Activated naive CD4-positive, alpha-beta T cell treated with anti-CD3 and anti-CD28 coated beads, Interleukin-2, amount 10 ng/mL, durations not matched to agents 7 days and 5 days (primary cell): ENCODE data around the gene TNNI3K.

Experiments
- CTCF ChIA-PET: fragments of 350-600 bp; sonication (Branson Sonifier 250); formaldehyde crosslinking; loops from one replicate; lab custom pipeline; 2021; ENCODE audit warnings: antibody characterized with exemption; lab: Charles Lee
- DNase-seq: peaks from one replicate; pipeline ENCODE4 v3.0.0-alpha.2; 2020
- H3K27ac Mint-ChIP-seq: one replicate; pipeline ENCODE4 v1.8.0; 2021; ENCODE audit warnings: mild to moderate bottlenecking, moderate library complexity, mixed read lengths
- H3K27me3 Mint-ChIP-seq: one replicate; pipeline ENCODE4 v1.8.0; 2021; ENCODE audit warnings: mild to moderate bottlenecking, mixed read lengths
- H3K36me3 Mint-ChIP-seq: one replicate; pipeline ENCODE4 v1.8.0; 2021; ENCODE audit warnings: mixed read lengths
- H3K4me1 Mint-ChIP-seq: one replicate; pipeline ENCODE4 v1.8.0; 2021; ENCODE audit warnings: mixed read lengths
- H3K4me3 Mint-ChIP-seq: one replicate; pipeline ENCODE4 v1.8.0; 2021; ENCODE audit warnings: mild to moderate bottlenecking, moderate library complexity, mixed read lengths
- H3K9me3 Mint-ChIP-seq: one replicate; pipeline ENCODE4 v1.8.0; 2021; ENCODE audit warnings: mixed read lengths

Gene TNNI3K

DNA sequence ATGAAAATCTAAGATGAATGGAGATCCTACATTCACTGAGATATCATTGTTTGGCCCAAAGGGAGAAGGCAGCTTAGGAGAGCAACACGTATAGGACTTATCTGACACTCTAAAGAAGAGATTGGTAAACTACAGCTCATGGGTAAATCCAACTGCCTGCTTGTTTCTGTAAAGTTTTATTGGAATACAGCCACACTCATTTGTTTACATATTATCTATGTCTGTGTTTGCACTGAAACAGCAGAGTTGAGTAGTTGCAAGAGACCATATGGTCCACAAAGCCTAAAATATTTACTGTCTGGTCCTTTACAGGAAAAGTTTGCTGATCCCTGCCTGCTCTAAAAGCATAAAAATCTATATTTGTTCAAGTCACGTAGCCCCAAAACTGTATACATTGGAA lies 291.5 kb downstream of the TNNI3K start:
- H3K27ac Mint-ChIP-seq: no peak overlapping the region
- H3K27me3 Mint-ChIP-seq: no peaks in the 10 kb centered on the region
- no peaks in the 10 kb centered on the region for H3K4me1 Mint-ChIP-seq
- CTCF ChIA-PET: no interaction called here
- no peaks in the 10 kb centered on the region for H3K9me3 Mint-ChIP-seq
- DNase-seq: no peak
- H3K36me3 Mint-ChIP-seq: no peaks in the 10 kb centered on the region
- H3K4me3 Mint-ChIP-seq: no peak overlapping the region

GRCh38 chr1:74528123-74528522 lies 292.9 kb downstream of the TNNI3K start:
- CTCF ChIA-PET: no interaction called here
- Mint-ChIP-seq H3K36me3 (no peaks in the 10 kb centered on the region), H3K4me3 (no peak overlapping the region), H3K9me3 (no peaks in the 10 kb centered on the region), H3K4me1 (no peaks in the 10 kb centered on the region), H3K27me3 (no peaks in the 10 kb centered on the region), H3K27ac (no peak overlapping the region)
- DNase-seq: no peak

DNA sequence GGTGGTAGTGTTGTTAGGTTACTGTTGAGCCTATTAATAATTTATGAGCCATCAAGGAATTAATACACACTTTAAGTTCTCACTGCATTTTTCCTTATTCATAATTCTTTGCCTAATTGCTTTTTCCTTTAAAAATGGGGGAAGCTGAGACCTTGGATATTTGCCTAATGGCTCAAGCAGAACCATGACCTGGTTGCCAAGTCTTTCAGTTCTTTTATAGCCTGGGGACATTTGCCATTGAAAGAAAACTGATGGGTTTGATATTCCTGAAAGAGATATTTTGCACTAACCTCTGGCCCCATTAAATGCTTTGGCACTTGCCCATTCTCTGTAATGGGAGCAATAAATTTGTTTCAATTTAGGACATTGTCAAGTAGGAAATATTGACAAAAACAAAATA lies 295.7 kb downstream of the TNNI3K start:
- Mint-ChIP-seq H3K27me3 (no peaks in the 10 kb centered on the region), H3K36me3 (no peaks in the 10 kb centered on the region), H3K4me1 (no peaks in the 10 kb centered on the region), H3K27ac (no peak overlapping the region), H3K9me3 (no peaks in the 10 kb centered on the region), H3K4me3 (no peak overlapping the region)
- CTCF ChIA-PET: no interaction called here
- DNase-seq: no peak

DNA sequence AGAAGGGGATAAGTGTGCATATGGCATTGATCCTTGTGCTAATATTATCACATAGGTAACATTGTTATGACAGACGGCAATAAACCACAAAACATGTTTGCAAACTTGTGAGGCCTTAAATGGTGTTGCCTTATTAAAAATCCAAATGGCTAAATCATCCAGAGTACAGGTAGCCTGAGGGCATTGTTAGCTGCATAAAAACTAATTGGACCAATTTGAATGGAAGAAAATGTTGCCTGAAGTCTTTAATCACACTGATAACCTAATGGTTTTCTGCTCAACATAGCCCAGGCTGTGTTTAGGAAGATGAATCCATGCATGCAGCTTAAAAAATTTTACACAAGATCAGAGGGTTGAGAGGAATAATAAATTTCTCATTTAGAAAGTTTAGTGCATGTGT lies 296.6 kb downstream of the TNNI3K start:
- no peak for DNase-seq
- CTCF ChIA-PET: no interaction called here
- Mint-ChIP-seq H3K9me3 (no peaks in the 10 kb centered on the region), H3K27me3 (no peaks in the 10 kb centered on the region), H3K27ac (no peak overlapping the region), H3K4me3 (no peak overlapping the region), H3K36me3 (no peaks in the 10 kb centered on the region), H3K4me1 (no peaks in the 10 kb centered on the region)

GRCh38 chr1:74534241-74534640 lies 299.1 kb downstream of the TNNI3K start:
- Mint-ChIP-seq H3K9me3 (no peaks in the 10 kb centered on the region), H3K27ac (no peak overlapping the region), H3K4me3 (no peak overlapping the region), H3K4me1 (no peaks in the 10 kb centered on the region), H3K36me3 (no peaks in the 10 kb centered on the region), H3K27me3 (no peaks in the 10 kb centered on the region)
- CTCF ChIA-PET: no interaction called here
- no peak for DNase-seq

- no peak overlapping the region for H3K4me3 Mint-ChIP-seq
- no peaks in the 10 kb centered on the region for H3K27me3 Mint-ChIP-seq
- no peaks in the 10 kb centered on the region for H3K36me3 Mint-ChIP-seq
- no peaks in the 10 kb centered on the region for H3K4me1 Mint-ChIP-seq
- peaks cover 1% of the 10 kb centered on the region for H3K9me3 Mint-ChIP-seq
- CTCF ChIA-PET: no interaction called here
- no peak for DNase-seq
- H3K27ac Mint-ChIP-seq: no peak overlapping the region
These were observed 310.6 kb downstream of the TNNI3K start for GRCh38 chr1:74545821-74546220.

- Mint-ChIP-seq H3K9me3 (no peaks in the 10 kb centered on the region), H3K4me3 (no peak overlapping the region), H3K4me1 (no peaks in the 10 kb centered on the region), H3K36me3 (no peaks in the 10 kb centered on the region), H3K27ac (no peak overlapping the region), H3K27me3 (no peaks in the 10 kb centered on the region)
- CTCF ChIA-PET: no interaction called here
- DNase-seq: no peak
These were observed 314.0 kb downstream of the TNNI3K start for GRCh38 chr1:74548961-74549750.

GRCh38 chr1:74549932-74550331 lies 314.7 kb downstream of the TNNI3K start:
- CTCF ChIA-PET: no interaction called here
- no peak overlapping the region for H3K4me3 Mint-ChIP-seq
- no peaks in the 10 kb centered on the region for H3K4me1 Mint-ChIP-seq
- no peak overlapping the region for H3K27ac Mint-ChIP-seq
- H3K27me3 Mint-ChIP-seq: no peaks in the 10 kb centered on the region
- no peaks in the 10 kb centered on the region for H3K36me3 Mint-ChIP-seq
- DNase-seq: no peak
- H3K9me3 Mint-ChIP-seq: no peaks in the 10 kb centered on the region

- no peak overlapping the region for H3K4me3 Mint-ChIP-seq
- no peaks in the 10 kb centered on the region for H3K36me3 Mint-ChIP-seq
- no peak overlapping the region for H3K27ac Mint-ChIP-seq
- no peak for DNase-seq
- no peaks in the 10 kb centered on the region for H3K27me3 Mint-ChIP-seq
- no peaks in the 10 kb centered on the region for H3K9me3 Mint-ChIP-seq
- H3K4me1 Mint-ChIP-seq: no peaks in the 10 kb centered on the region
- CTCF ChIA-PET: no interaction called here
These were observed 335.8 kb downstream of the TNNI3K start for GRCh38 chr1:74570797-74571492.

- Mint-ChIP-seq H3K27me3 (no peaks in the 10 kb centered on the region), H3K36me3 (no peaks in the 10 kb centered on the region), H3K9me3 (no peaks in the 10 kb centered on the region), H3K4me1 (no peaks in the 10 kb centered on the region), H3K27ac (no peak overlapping the region), H3K4me3 (no peak overlapping the region)
- no peak for DNase-seq
- CTCF ChIA-PET: no interaction called here
These were observed 336.3 kb downstream of the TNNI3K start for GRCh38 chr1:74571493-74571800.

- no peak overlapping the region for H3K27ac Mint-ChIP-seq
- H3K4me3 Mint-ChIP-seq: no peak overlapping the region
- DNase-seq: no peak
- H3K36me3 Mint-ChIP-seq: no peaks in the 10 kb centered on the region
- CTCF ChIA-PET: no interaction called here
- no peaks in the 10 kb centered on the region for H3K9me3 Mint-ChIP-seq
- no peaks in the 10 kb centered on the region for H3K4me1 Mint-ChIP-seq
- H3K27me3 Mint-ChIP-seq: no peaks in the 10 kb centered on the region
These were observed 336.7 kb downstream of the TNNI3K start for GRCh38 chr1:74571891-74572290.

DNA sequence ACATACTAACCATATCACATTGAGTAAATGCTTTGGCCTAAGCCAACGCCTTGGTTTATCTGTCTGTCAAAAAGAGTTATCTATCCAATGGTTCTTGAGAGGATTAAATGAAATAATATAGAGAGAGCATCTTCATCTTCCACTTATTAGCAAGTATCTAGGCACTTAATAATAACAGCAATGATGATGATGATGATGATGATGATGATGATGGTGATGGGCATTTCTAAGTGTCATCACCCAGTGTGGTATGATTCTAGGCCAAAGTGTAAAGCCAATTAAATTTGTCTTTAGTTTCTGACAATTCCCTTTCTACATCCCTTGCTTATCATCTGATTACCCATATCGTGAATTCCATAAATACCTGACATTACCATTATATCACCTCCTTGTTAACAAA lies 342.9 kb downstream of the TNNI3K start:
- Mint-ChIP-seq H3K27ac (no peak overlapping the region), H3K36me3 (no peaks in the 10 kb centered on the region), H3K4me1 (no peaks in the 10 kb centered on the region), H3K4me3 (no peak overlapping the region), H3K27me3 (no peaks in the 10 kb centered on the region), H3K9me3 (no peaks in the 10 kb centered on the region)
- no peak for DNase-seq
- CTCF ChIA-PET: no interaction called here

- no peak for DNase-seq
- Mint-ChIP-seq H3K4me1 (no peaks in the 10 kb centered on the region), H3K4me3 (no peak overlapping the region), H3K27ac (no peak overlapping the region), H3K9me3 (no peaks in the 10 kb centered on the region), H3K27me3 (peaks cover 3% of the 10 kb centered on the region), H3K36me3 (no peaks in the 10 kb centered on the region)
- CTCF ChIA-PET: no interaction called here
These were observed 344.2 kb downstream of the TNNI3K start for GRCh38 chr1:74579425-74579824.

DNA sequence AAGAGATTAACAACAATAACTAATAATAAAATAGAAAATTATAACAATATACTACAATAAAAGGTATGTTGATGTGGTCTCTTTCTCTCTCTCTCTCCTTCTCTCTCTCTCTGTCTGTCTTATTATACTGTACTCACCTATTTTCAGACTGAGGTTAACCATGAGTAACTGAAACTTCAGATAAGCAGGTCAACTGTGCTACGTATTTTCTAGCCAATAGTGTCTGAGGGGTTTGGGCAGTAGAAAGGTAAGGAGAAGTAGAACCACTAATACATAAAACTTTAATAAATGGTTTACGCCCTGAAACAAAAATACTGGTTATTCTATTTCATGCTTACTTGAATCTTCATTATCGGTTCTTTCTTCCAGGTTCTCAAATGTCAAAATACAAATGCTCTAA lies 348.2 kb downstream of the TNNI3K start:
- no peaks in the 10 kb centered on the region for H3K9me3 Mint-ChIP-seq
- CTCF ChIA-PET: no interaction called here
- no peaks in the 10 kb centered on the region for H3K36me3 Mint-ChIP-seq
- peaks cover 4% of the 10 kb centered on the region for H3K27me3 Mint-ChIP-seq
- H3K4me1 Mint-ChIP-seq: no peaks in the 10 kb centered on the region
- H3K27ac Mint-ChIP-seq: no peak overlapping the region
- no peak for DNase-seq
- no peak overlapping the region for H3K4me3 Mint-ChIP-seq

DNA sequence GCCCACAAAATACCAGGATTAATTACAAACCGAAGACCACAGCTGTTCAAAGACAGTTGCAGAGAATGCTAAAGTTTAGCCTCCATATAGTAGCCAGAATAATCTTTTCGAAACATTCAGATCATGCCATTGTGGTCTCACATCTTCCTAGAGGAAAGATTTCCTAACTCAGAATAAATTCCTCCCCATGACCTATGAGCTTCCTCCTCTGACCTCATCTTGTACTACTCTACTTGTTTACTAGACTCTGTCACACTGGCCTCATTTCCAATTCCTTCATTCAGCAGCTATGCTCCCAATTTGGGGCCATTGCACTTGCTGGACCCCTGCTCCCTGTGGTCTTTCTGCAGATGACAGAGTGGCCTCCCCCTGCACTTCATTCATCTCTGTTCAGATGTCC lies 349.0 kb downstream of the TNNI3K start:
- Mint-ChIP-seq H3K27me3 (peaks cover 4% of the 10 kb centered on the region), H3K9me3 (no peaks in the 10 kb centered on the region), H3K36me3 (no peaks in the 10 kb centered on the region), H3K27ac (no peak overlapping the region), H3K4me3 (no peak overlapping the region), H3K4me1 (no peaks in the 10 kb centered on the region)
- no peak for DNase-seq
- CTCF ChIA-PET: no interaction called here
